GM12891 (cell line): ENCODE results near the gene ATAD2B.

Source experiments
- PAX5 ChIP-seq: IDR thresholded peaks from 2 replicates; pipeline ENCODE4 v1.6.1; 2011; ENCODE audit warnings: low read length, moderate library complexity, mild to moderate bottlenecking; ENCODE audit not compliant: insufficient read depth, severe bottlenecking
- POLR2A ChIP-seq: IDR thresholded peaks from 2 replicates; pipeline ENCODE4 v1.6.1; 2011; ENCODE audit warnings: low read depth, low read length, control low read depth
- POLR2AphosphoS5 ChIP-seq: IDR thresholded peaks from 2 replicates; pipeline ENCODE4 v1.6.1; 2011; ENCODE audit warnings: low read depth, low read length, control low read depth
- POU2F2 ChIP-seq: IDR thresholded peaks from 2 replicates; pipeline ENCODE4 v1.6.1; 2011; ENCODE audit warnings: low read depth, mild to moderate bottlenecking, control low read depth, low read length, moderate library complexity
- SPI1 ChIP-seq: IDR thresholded peaks from 2 replicates; pipeline ENCODE4 v1.6.1; 2011; ENCODE audit warnings: low read depth, low read length, control low read depth
- TAF1 ChIP-seq: IDR thresholded peaks from 2 replicates; pipeline ENCODE4 v1.6.1; 2011; ENCODE audit warnings: low read depth, low read length, control low read depth

DNA sequence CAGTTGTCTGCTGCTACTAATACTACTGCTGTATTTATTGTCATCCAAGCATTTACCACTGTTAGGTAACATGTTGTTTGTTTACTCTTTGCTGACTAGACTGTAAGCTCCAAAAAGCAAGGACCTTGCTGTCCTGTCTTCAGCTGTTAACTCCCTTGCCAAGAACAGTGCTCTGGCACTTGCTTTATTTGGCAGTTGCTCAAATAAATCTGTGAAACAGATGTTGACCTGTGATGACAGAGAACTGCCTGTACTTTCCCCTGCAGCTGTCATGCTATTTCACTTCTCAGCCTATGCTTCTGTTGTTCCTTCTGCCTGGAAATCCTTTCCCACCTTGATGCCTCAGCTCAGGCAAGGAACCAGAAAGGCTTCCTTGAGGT, 181.2 kb downstream of the ATAD2B start:
- TF ChIP-seq POLR2A (no peak), TAF1 (no peak), POLR2AphosphoS5 (no peak), PAX5 (no peak), SPI1 (no peak), POU2F2 (no peak)
